Measurements from ENCODE around the gene CCL8. TPM values are rescaled to one million over a fixed set of nuclear protein-coding genes. Genes with fewer than 3 reads are reported as not detected.

The CCL8 gene
- total and polyA plus RNA-seq, 5 experiments from 2014 or later, result not detected

GRCh38 chr17:34361478-34362061, 42.3 kb downstream of the CCL8 start:
- no peak overlapping the region for H3K27ac Mint-ChIP-seq
- POLR2A ChIA-PET, result interaction anchor here (0.6 kb wide), 1 partner anchor 160 kb away, joined by 3 read pairs; no protein-coding TSS in a partner anchor
- DNase-seq (peak; percentile 29 to 78 (median 53)), ATAC-seq (peak; percentile 67 to 78)
- no peak overlapping the region for H3K4me3 Mint-ChIP-seq
- H3K4me1 Mint-ChIP-seq, result peaks cover 6 to 25% (median 20%) of the 10 kb centered on the region in 4 donors
- no peaks in the 10 kb centered on the region for H3K36me3 Mint-ChIP-seq
- H3K9me3 Mint-ChIP-seq, result no peaks in the 10 kb centered on the region
- peaks cover 0 to 11% (median 4%) of the 10 kb centered on the region in 5 donors for H3K27me3 Mint-ChIP-seq

GRCh38 chr17:34363183-34363661, 44.0 kb downstream of the CCL8 start, which contains the start of gene CCL1:
TSS of gene CCL1 (minus strand) at chr17:34363233. CDS start at chr17:34363161, 72 bp downstream.
- Mint-ChIP-seq H3K9me3 (no peaks in the 10 kb centered on the region), H3K4me3 (no peak within 1 kb of the TSS), H3K36me3 (no peaks in the 10 kb centered on the region), H3K27me3 (peaks cover 0 to 10% (median 4%) of the 10 kb centered on the region in 5 donors), H3K27ac (no peak within 1 kb of the TSS), H3K4me1 (peaks cover 6 to 25% (median 21%) of the 10 kb centered on the region in 4 donors)
- DNase-seq, result no peak
- ATAC-seq, result no peak
- POLR2A ChIA-PET, result no interaction called here

- Mint-ChIP-seq H3K4me3 (no peak overlapping the region), H3K27me3 (peaks cover 0 to 10% (median 4%) of the 10 kb centered on the region in 5 donors), H3K9me3 (no peaks in the 10 kb centered on the region), H3K36me3 (no peaks in the 10 kb centered on the region), H3K4me1 (peaks cover 6 to 25% (median 21%) of the 10 kb centered on the region in 4 donors), H3K27ac (no peak overlapping the region)
- POLR2A ChIA-PET, result no interaction called here
- ATAC-seq (no peak), DNase-seq (no peak)
Measured at GRCh38 chr17:34364751-34365150, 45.5 kb downstream of the CCL8 start.

- H3K4me1 Mint-ChIP-seq, result peaks cover 6 to 25% (median 21%) of the 10 kb centered on the region in 4 donors
- ATAC-seq, result no peak
- H3K4me3 Mint-ChIP-seq, result no peak overlapping the region
- H3K36me3 Mint-ChIP-seq, result no peaks in the 10 kb centered on the region
- POLR2A ChIA-PET, result no interaction called here
- H3K9me3 Mint-ChIP-seq, result no peaks in the 10 kb centered on the region
- no peak overlapping the region for H3K27ac Mint-ChIP-seq
- no peak for DNase-seq
- H3K27me3 Mint-ChIP-seq, result peaks cover 0 to 10% (median 4%) of the 10 kb centered on the region in 5 donors
Measured at GRCh38 chr17:34365340-34365739, 46.1 kb downstream of the CCL8 start.

- H3K4me3 Mint-ChIP-seq, result no peak overlapping the region
- H3K4me1 Mint-ChIP-seq, result peaks cover 5 to 20% (median 18%) of the 10 kb centered on the region in 4 donors
Measured at GRCh38 chr17:34366010-34366409, 46.8 kb downstream of the CCL8 start.

GRCh38 chr17:34366529-34367107, 47.4 kb downstream of the CCL8 start:
- Mint-ChIP-seq H3K4me3 (no peak overlapping the region), H3K27me3 (peaks cover 0 to 13% (median 4%) of the 10 kb centered on the region in 5 donors), H3K4me1 (peaks cover 5 to 22% (median 14%) of the 10 kb centered on the region in 4 donors), H3K9me3 (no peaks in the 10 kb centered on the region), H3K27ac (no peak overlapping the region), H3K36me3 (no peaks in the 10 kb centered on the region)
- no peak for DNase-seq
- POLR2A ChIA-PET, result no interaction called here
- ATAC-seq, result no peak

More at GRCh38 chr17:34366010-34366409, 46.8 kb downstream of the CCL8 start:
- POLR2A ChIA-PET, result no interaction called here
- Mint-ChIP-seq H3K9me3 (no peaks in the 10 kb centered on the region), H3K27ac (no peak overlapping the region), H3K36me3 (no peaks in the 10 kb centered on the region), H3K27me3 (peaks cover 0 to 10% (median 4%) of the 10 kb centered on the region in 5 donors)
- ATAC-seq (no peak), DNase-seq (no peak)

GRCh38 chr17:34367486-34368195, 48.4 kb downstream of the CCL8 start:
- peaks cover 0 to 9% (median 4%) of the 10 kb centered on the region in 5 donors for H3K27me3 Mint-ChIP-seq
- ATAC-seq (no peak), DNase-seq (peak in 1 of 10 donors; percentile 35)
- no peak overlapping the region for H3K27ac Mint-ChIP-seq
- H3K4me3 Mint-ChIP-seq, result no peak overlapping the region
- no peaks in the 10 kb centered on the region for H3K9me3 Mint-ChIP-seq
- POLR2A ChIA-PET, result no interaction called here
- H3K36me3 Mint-ChIP-seq, result no peaks in the 10 kb centered on the region
- H3K4me1 Mint-ChIP-seq, result peaks cover 5 to 22% (median 13%) of the 10 kb centered on the region in 4 donors

- Mint-ChIP-seq H3K4me1 (peaks cover 5 to 22% (median 13%) of the 10 kb centered on the region in 4 donors), H3K27ac (no peak overlapping the region), H3K36me3 (no peaks in the 10 kb centered on the region), H3K4me3 (no peak overlapping the region), H3K9me3 (no peaks in the 10 kb centered on the region), H3K27me3 (peaks cover 2 to 5% (median 4%) of the 10 kb centered on the region in 5 donors)
- POLR2A ChIA-PET, result interaction anchor here (0.5 kb wide), 1 partner anchor 1430 kb away, joined by 5 read pairs; no protein-coding TSS in a partner anchor
- ATAC-seq (no peak), DNase-seq (peak in 1 of 10 donors; percentile 34)
Measured at GRCh38 chr17:34368196-34368945, 49.1 kb downstream of the CCL8 start.

- Mint-ChIP-seq H3K27me3 (peaks cover 2 to 8% (median 4%) of the 10 kb centered on the region in 5 donors), H3K4me3 (no peak overlapping the region), H3K9me3 (no peaks in the 10 kb centered on the region), H3K36me3 (no peaks in the 10 kb centered on the region), H3K4me1 (peaks cover 5 to 22% (median 13%) of the 10 kb centered on the region in 4 donors), H3K27ac (no peak overlapping the region)
- DNase-seq (peak in 1 of 10 donors; percentile 14), ATAC-seq (no peak)
- POLR2A ChIA-PET, result interaction anchor here (0.7 kb wide), 1 partner anchor 19 kb away, joined by 3 read pairs; no protein-coding TSS in a partner anchor
Measured at GRCh38 chr17:34368946-34369500, 49.8 kb downstream of the CCL8 start.

GRCh38 chr17:34369571-34369970, 50.3 kb downstream of the CCL8 start:
- POLR2A ChIA-PET, result interaction anchor here (0.7 kb wide), 1 partner anchor 18 kb away, joined by 3 read pairs; no protein-coding TSS in a partner anchor
- H3K27me3 Mint-ChIP-seq, result peaks cover 2 to 8% (median 4%) of the 10 kb centered on the region in 5 donors

GRCh38 chr17:34370376-34370996, 51.3 kb downstream of the CCL8 start:
- Mint-ChIP-seq H3K4me1 (peaks cover 3 to 17% (median 6%) of the 10 kb centered on the region in 4 donors), H3K27me3 (peaks cover 4 to 9% (median 6%) of the 10 kb centered on the region in 5 donors), H3K9me3 (no peaks in the 10 kb centered on the region), H3K27ac (no peak overlapping the region), H3K36me3 (no peaks in the 10 kb centered on the region), H3K4me3 (no peak overlapping the region)
- POLR2A ChIA-PET, result no interaction called here
- DNase-seq (peak in 1 of 10 donors; percentile 23), ATAC-seq (no peak)

More at GRCh38 chr17:34369571-34369970, 50.3 kb downstream of the CCL8 start:
- no peak overlapping the region for H3K27ac Mint-ChIP-seq
- DNase-seq (peak in 1 of 10 donors; percentile 16), ATAC-seq (no peak)
- H3K9me3 Mint-ChIP-seq, result no peaks in the 10 kb centered on the region
- no peak overlapping the region for H3K4me3 Mint-ChIP-seq
- H3K4me1 Mint-ChIP-seq, result peaks cover 5 to 22% (median 13%) of the 10 kb centered on the region in 4 donors
- H3K36me3 Mint-ChIP-seq, result no peaks in the 10 kb centered on the region
